Activated CD4-positive, alpha-beta T cell treated with anti-CD3 and anti-CD28 coated beads, Interleukin-2, amount 50 U/mL, for 4 hours (primary cell): Measurements from ENCODE around the gene DAB2IP.

Source experiments
- DNase-seq, 2 experiments: peaks; one replicate each; pipeline ENCODE4 v3.0.0-alpha.2; 2020

The DAB2IP gene

DNA sequence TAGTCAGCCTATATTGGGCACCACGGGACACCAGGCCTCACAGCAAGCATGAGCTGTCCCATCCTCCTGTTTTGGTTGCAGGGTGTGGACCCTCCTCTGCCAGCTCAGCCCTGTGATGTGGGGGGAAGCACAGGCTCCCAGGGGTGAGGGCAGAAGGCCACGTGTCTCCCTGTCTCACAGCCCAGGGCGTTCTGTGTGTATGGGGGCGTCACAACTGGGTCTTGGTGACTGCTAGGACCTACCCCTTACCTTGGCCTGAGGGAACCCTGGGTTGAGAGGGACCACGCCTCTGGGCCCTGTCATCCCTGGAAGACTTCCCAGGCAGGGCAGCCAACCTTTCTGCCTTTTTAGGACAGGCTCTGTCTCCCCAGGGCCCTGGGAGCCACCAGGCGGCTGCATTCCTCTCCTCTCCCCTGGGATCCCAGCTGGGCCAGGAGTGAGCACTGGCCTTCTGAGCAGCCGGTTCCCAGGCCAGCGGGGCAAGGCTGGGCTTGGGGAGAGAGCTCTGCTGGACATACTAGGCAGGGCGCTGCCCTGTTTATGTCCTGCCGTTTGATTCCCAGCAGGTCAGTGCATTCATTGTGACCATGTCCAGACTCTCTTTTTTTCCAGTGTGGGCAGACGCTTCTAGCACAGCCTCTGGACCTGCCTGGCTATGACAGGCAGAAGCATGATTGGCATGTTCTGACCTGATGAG is 97.4 kb downstream of the DAB2IP start:
- no peak for DNase-seq

DNA sequence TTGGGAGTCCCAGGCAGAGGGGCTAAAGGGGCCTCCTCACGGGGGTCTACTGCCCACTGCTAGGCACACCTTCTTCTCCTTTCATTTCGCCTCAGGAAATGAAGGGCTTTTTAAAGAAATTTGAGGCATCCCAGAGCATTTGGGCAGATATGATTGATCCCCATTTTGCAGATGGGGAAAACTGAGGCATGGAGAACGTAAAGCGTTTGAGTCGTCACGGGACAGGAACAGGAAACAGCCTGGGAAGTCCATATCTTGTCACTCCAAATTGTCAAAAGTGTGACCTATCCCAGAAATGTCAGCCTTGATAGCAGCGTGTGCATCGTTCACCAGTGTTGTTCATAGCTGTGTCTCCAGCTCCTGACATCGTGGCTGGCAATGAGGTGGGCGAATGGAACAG is 98.2 kb downstream of the DAB2IP start:
- DNase-seq: no peak

DNA sequence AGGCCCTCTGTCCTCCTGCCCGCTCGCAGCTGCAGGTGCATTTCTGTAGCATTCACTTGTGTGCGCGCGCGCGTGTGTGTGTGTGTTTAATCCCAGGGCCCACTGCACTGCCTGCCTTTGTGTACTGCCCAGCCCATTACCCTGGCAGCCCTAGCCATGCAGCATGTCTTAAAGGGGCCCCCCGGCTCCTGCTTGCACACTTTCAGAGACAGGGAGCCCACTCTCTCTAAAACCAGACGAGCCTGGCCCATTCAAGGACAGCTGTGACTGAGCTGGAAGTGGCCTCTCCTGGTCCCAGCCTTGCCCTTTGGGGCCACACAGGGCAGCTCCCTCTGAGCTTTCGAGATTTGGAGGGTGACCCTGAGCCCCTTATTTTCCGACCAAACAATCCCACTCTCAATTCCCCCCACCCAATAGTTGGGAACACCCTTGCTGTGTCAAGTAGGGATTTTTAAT is 98.9 kb downstream of the DAB2IP start:
- DNase-seq: no peak

DNA sequence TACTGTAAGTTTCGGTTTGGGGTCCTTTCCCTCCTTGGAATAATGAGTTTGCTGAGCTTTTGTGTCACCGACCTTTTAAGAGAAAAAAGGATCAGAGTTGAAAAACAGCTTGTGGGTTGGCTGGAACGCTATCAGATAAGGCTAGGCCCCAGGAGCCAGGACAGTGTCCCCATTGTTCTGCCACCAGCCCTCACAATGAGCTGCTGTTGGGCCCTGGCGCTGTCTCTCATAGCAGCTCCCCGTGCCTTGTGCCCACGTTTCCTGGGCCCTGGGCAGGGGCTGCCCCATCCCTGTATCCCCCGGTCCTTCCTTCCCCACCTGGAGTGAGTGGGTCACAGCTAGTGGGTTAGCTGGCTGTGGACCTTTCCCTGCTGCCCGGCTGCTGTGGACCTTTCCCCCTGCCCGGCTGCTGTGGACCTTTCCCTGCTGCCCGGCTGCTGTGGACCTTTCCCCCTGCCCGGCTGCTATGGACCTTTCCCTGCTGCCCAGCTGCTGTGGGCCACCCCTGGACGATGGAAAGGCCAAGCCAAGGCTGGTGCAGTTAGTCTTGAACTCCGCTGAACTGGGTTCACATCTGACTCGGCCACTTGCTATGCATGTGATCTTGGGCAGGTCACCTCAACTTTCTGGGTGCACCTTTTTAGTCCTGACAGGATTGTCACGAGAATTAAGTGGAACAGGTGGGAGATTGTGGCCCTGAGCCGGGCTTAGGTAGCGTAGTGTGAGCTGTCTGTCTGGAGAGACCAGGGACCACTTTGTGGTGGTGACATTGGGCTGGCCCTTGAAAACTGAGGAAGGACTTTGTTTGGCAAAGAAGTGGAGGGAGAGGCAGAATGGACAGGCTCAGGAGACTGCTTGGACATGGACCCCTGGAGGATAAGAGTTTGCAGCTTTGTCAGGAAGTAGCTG is 99.5 kb downstream of the DAB2IP start:
- DNase-seq: no peak

DNA sequence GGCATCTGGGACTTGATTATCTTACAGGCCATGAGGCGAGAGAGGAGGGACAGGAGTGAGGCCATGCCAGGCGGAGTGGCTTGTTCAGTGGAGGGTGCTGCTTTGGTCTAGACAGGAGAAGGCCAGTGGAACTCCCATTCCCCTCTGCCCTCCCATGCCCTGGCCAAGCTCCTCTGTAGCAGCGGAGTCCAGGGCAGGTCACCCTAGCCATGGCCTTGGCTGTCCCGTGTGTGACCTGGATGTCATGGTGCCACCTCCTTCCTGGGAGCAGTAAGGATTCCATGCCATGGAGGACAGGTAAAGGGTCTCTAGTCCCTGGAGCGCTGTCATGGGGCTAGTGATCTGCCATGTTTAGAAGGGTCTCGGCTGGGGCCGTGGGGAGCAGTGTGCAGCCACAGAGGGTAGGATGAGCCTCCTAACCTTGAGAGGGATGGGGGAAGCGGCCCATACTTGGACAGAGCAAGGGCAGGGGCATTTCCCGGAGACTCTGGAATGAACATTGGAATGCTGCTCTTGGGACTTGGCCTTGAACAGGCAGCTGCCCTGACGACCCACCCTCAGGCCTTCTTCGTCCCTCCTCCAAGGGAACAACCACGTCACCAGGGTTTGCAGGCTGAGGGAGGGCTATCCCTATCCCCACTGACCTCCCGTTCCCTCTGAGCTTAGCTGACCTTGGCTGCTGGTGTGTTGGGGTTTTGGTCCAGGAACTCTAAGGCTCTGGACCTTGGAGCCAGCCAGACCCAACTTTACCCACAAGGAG is 100.4 kb downstream of the DAB2IP start:
- no peak for DNase-seq

DNA sequence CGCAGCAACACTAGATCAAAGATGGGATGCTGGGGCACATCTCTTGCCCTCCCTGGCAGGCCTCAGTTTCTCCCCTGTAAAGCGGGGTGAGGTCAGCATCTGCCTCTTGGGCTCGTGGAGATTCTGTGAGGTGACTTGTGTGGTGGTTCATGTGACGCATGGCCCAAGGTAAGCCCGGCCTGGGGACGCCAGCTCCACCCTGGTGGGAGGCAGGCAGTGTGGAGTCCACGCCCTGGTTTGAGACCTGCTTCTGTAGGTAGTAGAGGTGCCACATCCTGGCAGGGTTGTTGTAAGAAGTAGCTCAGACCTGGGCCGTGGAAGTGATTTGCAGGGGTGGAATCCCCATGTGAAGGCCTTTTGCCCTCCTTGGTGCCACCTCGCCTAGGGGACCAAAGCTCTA is 101.5 kb downstream of the DAB2IP start:
- DNase-seq: no peak

DNA sequence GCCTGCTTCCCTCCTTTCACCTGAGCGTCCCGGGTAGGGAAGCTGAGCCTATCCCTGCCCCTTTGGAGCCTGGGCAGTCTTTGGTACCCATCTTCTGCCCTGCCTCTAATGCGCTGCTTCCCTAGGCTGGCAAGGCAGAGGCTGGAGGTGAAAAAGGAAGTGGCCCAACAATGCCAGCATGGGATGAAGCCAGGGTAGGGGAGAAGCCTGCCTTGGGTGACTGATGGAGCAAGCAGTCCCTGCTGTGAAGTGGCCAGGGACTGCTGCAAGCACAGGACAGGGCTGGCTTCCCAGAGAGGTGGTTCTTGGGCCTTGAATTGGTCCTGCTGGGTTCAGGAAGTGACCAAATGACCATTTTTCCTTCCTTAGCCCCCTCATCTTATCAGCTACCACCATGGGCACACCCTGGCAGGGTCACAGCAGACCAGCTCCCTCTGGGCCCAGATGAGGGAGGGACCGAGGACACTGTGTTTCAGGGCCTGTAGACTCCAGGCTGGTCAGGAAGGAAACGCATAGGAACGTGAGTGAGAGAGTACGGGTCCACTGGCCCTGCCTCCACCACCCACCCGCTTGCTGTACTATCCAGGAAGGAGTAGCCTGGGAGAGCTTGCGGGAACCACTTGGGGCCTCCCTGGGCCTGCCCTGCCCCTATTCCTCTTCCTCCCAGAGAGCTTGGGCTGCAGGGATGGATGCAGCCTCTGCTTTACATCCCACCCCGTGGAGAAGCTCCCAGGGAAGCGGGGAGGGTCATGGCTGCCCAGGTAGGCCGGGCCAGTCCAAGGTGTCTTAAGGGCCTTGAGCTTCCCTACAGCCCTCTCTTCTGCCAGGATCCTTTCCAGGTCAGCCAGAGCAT is 102.6 kb downstream of the DAB2IP start:
- DNase-seq: no peak

DNA sequence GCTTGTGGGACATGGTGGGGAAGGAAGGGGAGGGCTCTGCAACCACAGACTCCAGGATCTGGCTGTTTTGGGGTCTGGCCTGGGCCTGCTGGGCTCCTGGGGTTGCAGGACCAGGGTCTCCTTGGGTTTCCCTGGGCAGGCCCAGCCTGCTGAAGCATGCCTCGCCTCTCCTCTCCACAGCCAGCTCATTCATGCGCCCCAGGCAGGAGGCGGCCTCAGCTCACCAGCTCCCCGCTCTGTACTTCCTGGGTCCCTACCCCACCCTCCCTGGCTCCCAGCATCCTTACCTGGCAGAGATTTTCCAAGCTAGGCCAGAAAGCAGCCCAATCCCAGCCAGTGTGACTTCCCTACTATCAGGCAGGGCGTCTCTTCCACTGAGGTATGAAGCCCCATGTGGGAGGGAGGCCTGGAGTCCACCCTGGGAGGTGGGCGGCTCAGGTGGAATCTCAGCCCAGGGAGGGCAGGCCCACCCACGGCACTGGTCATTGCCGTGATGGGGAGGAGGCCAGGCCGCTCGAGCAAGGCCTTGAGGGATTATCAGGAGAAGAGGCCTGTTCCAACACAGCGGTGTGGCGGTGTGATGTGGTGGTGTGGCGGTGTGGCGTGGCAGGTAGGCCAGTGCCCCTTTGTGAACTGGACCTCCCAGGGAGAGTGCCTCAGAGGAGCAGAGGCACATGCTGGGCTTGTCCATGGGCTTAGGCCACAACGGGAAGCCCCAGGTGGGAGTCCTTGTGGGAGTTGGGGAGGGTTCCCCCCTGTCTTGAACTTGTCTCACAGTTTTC is 103.4 kb downstream of the DAB2IP start:
- no peak for DNase-seq

DNA sequence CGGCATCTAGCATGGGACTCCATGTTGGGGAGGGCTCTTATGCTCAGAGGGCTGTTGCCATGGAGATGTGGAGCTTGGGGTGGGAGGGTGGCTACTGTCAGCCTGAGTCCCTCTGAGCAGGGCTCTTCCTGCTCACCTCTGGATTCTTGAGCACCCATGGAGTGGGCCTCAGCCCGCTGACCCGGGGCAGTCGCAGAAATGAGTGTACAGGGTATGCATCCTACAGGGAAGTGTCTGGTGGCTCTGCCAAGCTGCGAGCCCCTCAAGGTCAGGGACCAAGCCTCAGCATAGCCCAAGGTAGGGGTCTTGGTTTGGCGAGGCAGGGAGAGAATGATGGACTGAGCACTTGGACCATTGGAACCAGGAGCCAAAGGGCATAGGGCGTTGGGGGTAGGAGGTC is 104.1 kb downstream of the DAB2IP start:
- no peak for DNase-seq

DNA sequence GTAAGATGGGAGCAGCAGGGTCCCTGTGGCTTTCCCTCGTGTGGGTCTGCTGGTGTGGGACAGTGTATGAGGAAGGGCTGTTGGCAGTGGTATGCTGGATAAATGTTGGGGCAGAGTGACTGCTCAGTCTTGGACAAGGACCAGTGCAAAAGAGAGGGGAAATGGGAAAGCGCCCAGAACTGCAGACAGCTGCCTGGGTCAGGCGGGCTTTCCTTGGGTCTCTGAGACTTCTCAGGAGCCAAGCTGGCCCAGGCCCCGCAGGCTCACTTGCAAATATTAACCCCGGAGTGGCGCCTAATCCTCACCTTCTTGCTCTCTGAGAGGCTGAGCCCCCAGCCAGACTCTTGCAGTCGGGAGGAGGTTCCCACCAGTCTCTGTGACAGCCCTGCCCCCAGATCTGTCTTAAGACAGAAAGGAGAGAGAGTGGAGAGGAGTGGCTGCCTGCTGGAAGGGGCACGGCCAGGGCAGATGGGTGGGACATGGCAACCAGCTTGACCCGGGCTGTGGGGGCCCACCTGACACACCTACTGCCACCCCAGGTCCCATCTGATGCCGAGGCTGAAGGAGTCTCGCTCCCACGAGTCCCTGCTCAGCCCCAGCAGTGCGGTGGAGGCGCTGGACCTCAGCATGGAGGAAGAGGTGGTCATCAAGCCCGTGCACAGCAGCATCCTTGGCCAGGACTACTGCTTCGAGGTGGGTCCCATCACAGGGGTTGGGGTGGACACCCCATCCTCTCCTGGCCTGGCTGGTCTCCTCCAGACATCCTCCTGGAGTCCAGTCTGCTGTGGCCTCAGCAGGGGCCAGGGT is 105.2 kb downstream of the DAB2IP start:
- no peak for DNase-seq

DNA sequence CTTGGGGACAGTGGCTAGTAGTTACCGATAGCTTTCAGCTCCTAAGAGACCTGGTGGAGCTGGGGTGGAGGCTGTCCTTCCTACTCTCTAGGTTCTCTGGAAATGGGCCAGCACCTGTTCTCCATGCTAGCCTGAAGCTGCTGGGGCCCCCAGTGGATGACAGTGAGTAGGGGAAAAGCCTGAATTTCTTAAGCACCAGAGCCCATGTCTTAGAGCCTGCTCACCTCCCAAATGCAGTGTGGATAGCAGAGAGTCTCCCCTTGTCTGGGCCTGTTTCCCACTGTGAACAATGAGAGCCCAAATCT is 105.8 kb downstream of the DAB2IP start:
- no peak for DNase-seq

DNA sequence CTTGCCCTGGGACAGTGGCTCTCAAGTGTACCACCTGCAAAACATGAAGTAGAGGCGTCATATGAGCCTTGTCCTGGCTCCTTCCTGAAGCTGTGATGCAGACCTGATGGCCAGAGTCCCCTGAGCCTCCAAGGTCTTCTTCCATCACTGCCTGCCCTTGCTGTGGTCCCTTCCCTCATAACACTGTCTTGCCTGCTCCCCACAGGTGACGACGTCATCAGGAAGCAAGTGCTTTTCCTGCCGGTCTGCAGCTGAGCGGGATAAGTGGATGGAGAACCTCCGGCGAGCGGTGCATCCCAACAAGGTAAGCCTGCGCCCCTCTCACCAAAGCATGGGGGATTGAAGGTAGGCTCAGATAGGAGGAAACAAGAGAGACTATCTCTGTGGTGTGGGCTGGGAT is 107.3 kb downstream of the DAB2IP start:
- DNase-seq: no peak

DNA sequence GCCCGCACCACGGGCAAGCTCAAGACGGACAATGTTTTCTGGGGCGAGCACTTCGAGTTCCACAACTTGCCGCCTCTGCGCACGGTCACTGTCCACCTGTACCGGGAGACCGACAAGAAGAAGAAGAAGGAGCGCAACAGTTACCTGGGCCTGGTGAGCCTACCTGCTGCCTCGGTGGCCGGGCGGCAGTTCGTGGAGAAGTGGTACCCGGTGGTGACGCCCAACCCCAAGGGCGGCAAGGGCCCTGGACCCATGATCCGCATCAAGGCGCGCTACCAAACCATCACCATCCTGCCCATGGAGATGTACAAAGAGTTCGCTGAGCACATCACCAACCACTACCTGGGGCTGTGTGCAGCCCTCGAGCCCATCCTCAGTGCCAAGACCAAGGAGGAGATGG is 108.6 kb downstream of the DAB2IP start:
- no peak for DNase-seq

DNA sequence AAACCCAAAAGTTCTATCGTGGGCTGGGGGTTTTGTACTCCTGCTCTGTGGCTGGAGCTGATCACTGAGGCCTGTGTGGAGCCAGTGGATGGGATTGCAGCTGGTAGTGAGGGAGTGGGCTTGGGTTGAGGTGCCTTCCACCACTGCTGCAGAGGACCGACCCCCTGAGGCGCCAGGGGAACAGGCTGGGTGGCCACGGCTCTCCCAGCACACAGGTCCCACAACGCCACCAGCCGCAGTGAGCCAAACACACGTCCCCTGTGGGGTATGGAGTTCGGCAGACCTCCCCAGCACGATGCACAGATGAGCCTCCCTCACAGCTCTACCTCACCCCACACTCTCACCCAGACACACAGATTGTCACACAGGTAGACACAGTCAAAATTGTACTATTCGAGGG is 109.1 kb downstream of the DAB2IP start:
- DNase-seq: no peak

DNA sequence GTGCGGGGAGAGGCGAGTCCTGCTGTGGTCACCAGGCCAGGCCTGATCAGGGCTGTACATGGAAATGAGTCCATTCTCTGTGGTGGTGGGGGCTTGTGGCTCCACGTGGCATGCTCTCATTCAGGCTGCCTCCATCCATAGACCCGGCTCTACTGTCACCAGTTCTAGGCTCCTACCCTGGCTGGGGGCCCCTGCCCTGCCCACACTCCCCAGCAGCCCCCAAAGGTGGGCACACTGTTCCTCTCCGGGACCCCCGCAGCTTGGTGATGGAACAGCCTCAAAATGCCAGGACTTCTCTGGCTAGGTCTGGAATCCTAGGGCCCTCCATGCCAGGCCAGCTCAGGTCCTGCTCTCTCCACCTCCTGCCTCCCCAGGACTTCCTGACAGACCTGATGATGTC is 111.7 kb downstream of the DAB2IP start:
- no peak for DNase-seq

DNA sequence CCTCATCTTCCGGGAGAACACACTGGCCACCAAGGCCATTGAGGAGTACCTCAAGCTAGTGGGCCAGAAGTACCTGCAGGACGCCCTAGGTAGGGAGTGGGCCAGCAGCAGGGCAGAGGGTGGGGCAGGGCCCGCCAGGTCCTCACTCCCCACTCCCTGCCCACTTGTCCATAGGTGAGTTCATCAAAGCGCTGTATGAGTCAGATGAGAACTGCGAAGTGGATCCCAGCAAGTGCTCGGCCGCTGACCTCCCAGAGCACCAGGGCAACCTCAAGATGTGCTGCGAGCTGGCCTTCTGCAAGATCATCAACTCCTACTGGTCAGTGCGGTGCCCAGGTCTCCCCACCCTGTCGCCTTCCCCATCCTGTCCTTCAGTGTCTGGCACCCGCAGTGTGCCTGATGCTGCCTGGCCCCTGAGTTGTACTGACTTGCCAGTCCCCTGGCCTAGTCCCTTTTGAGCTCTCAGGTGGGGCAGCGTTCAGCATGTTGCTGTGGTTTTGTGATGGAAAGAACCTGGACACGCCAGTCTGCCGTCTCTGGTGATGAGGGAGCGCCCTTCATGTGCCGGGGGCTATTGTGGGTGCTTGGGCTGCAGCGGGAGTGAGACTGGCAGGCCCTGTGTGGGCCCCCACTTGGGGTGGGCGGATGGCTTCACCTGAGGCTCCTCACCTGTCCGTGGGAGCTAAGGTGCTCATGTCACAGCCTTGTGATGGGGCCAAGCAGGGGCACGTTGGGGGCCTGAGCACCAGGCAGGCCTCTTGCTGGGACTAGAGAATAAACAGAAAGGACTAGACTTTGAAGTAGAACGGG is 112.3 kb downstream of the DAB2IP start:
- DNase-seq: no peak

DNA sequence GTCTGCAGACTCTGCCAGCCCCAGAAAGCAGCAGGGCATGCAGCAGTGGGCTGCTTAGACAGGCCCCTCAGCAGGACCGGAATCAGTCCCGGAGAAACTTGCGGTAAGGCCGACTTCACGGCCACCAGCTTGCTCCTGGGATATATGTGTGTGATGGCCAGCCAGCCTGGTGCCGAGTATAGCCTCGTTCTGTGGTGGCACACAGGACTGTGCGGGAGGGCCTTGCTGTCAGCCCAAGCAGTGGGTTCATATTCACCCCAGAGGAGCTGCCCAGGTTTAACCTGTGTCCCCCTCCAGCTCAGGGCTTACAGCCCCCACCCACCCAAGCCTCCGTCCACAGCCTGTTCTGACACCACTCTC is 112.9 kb downstream of the DAB2IP start:
- no peak for DNase-seq

DNA sequence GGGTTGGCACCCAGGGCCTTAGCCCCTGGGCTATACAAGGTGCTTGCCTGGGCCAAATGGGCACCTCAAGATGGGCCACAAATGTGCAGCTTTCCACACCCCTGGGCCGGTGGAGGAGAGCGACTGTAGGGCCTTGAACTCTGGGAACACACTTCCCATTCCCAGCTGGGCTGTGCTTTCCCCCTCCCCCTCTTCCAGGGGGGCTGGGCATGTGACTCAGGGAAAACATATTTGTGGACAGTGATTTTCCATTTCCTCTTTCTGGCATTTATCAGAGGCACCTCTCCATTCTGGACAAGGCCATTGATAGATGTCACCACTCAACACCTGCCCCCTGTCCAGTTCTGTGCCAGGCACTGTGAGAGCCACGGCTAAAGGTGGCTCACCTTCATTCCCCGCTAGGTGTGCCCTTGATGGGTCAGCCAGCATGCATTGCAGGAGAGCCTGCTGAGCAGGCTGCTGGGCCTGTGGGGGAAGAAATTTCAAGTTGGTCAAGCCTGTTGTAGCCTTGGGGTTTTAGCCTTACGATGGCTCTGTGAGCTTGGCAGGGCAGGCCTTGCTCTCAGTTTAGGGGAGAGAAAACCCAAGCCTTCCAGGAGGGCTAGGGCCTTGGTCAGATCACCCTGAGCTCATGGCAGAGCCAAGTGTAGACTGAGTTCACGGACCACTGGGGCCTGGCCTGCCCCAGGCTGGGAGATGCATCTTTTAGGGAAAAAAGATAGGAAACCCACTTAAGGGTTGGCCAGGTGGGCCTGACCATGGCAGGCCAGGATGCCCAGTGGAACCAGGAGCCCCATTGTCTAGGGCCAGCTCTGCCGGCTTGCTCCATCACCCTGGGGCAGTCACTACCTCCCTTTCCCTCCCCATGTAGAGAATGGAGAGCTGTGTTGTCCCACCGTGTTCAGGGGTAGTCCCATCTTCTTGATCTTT is 113.9 kb downstream of the DAB2IP start:
- no peak for DNase-seq

DNA sequence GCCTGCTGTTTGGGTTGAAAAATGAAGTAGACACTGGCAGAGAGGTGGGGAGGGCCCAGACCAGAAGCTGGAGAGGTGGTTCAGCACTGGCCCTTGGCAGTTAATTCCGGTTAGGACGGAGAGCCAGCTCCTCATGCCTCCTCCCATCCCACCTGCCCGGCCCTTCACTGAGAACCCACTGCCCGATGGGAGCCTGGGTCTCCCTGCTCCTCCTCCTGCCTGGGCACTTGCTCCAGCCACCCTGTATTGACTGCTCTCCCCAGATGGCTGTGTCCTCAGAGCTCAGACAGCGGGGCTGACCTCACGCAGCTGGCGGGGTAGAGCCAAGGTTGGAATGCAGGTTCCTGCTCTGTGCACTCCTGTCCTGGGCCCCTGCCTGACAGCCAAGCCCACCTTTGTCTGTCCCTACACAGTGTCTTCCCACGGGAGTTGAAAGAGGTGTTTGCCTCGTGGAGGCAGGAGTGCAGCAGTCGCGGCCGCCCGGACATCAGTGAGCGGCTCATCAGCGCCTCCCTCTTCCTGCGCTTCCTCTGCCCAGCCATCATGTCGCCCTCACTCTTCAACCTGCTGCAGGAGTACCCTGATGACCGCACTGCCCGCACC is 114.7 kb downstream of the DAB2IP start:
- DNase-seq: no peak
